Keratinocyte (primary cell): Measurements from ENCODE around the gene KCTD21.

Experiments used
- EZH2 ChIP-seq: IDR thresholded peaks from one replicate; pipeline ENCODE4 v1.6.1; 2012; ENCODE audit warnings: inconsistent platforms, mild to moderate bottlenecking, low read length, moderate library complexity
- TF ChIP-seq, protein P1 (sequence below), 3 experiments: IDR thresholded peaks in 1 of 3; conservative IDR thresholded peaks in 1 of 3; optimal IDR thresholded peaks in 1 of 3; 2 replicates in 2 of 3; 3 replicates in 1 of 3; pipeline versions ENCODE3 to v1.5.1; 2011; ENCODE audit warnings: low read length in 3 of 3, mild to moderate bottlenecking in 3 of 3, moderate library complexity in 2 of 3, control low read depth in 1 of 3, inconsistent platforms in 1 of 3; ENCODE audit not compliant: insufficient read depth in 2 of 3; ENCODE audit errors: extremely low read depth in 1 of 3

DNA sequence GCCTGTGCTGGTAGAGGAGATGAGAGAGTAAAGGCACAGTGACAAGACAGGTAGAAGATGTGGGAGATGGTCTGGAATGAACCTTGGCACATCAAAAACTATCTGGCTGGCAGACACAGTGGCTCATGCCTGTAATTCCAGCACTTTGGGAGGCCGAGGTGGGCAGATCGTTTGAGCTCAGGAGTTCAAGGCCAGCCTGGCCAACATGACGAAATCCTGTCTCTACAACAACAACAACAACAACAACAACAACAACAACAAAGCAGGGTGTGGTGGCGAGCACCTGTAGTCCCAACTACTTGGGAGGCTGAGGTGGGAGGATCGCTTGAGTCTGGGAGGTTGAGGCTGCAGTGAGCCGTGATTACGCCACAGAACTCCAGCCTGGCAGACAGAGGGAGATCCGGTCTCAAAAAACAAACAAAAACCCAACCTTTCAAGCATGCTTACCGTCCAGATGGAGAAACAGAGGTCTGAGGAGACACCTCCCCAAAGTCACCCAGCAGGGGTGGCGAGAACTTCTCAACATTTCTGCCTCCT is 11.8 kb downstream of the KCTD21 start:
- TF ChIP-seq, protein P1, sequence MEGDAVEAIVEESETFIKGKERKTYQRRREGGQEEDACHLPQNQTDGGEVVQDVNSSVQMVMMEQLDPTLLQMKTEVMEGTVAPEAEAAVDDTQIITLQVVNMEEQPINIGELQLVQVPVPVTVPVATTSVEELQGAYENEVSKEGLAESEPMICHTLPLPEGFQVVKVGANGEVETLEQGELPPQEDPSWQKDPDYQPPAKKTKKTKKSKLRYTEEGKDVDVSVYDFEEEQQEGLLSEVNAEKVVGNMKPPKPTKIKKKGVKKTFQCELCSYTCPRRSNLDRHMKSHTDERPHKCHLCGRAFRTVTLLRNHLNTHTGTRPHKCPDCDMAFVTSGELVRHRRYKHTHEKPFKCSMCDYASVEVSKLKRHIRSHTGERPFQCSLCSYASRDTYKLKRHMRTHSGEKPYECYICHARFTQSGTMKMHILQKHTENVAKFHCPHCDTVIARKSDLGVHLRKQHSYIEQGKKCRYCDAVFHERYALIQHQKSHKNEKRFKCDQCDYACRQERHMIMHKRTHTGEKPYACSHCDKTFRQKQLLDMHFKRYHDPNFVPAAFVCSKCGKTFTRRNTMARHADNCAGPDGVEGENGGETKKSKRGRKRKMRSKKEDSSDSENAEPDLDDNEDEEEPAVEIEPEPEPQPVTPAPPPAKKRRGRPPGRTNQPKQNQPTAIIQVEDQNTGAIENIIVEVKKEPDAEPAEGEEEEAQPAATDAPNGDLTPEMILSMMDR (optimal IDR thresholded peaks at IDR 0.05 in 1 of 3, IDR thresholded peaks at IDR 0.05 in 1 of 3, conservative IDR thresholded peaks at IDR 0.05 in 1 of 3; ENCODE audit: extremely low read depth in 1 of 3, insufficient read depth in 2 of 3, low read length in 3 of 3) = no peak
- TF ChIP-seq EZH2 = no peak
